Glutamatergic neuron (in vitro differentiated cells): ENCODE measurements around the gene MED13L. TPM values are rescaled to one million over a fixed set of nuclear protein-coding genes. Genes with fewer than 3 reads are reported as not detected.
A peak's percentile ranks its signal among the peaks of the same experiment; 100 is the strongest.

Experiments
- DNase-seq: peaks from one replicate; pipeline ENCODE4 v3.0.0; 2022
- H3K27ac Mint-ChIP-seq: one replicate; pipeline ENCODE4 v1.8.0; 2020; ENCODE audit warnings: mild to moderate bottlenecking, mixed read lengths, inconsistent platforms; ENCODE audit not compliant: unreplicated experiment
- H3K27me3 Mint-ChIP-seq: one replicate; pipeline ENCODE4 v1.8.0; 2020; ENCODE audit warnings: mild to moderate bottlenecking, moderate library complexity, mixed read lengths, inconsistent platforms; ENCODE audit not compliant: unreplicated experiment
- H3K36me3 Mint-ChIP-seq: one replicate; pipeline ENCODE4 v1.8.0; 2020; ENCODE audit warnings: mild to moderate bottlenecking, mixed read lengths, inconsistent platforms; ENCODE audit not compliant: unreplicated experiment
- H3K4me1 Mint-ChIP-seq: one replicate; pipeline ENCODE4 v1.8.0; 2020; ENCODE audit warnings: mild to moderate bottlenecking, low read depth, mixed read lengths, inconsistent platforms; ENCODE audit not compliant: unreplicated experiment
- H3K4me3 Mint-ChIP-seq: one replicate; pipeline ENCODE4 v1.8.0; 2020; ENCODE audit warnings: mild to moderate bottlenecking, mixed read lengths, inconsistent platforms; ENCODE audit not compliant: unreplicated experiment
- H3K9me3 Mint-ChIP-seq: one replicate; pipeline ENCODE4 v1.8.0; 2020; ENCODE audit warnings: mild to moderate bottlenecking, moderate library complexity, mixed read lengths, inconsistent platforms; ENCODE audit not compliant: unreplicated experiment
- CTCF ChIP-seq: fragments of 200-600 bp; sonication (generic); IDR thresholded peaks from one replicate; pipeline ENCODE4 v1.5.0; 2021; ENCODE audit not compliant: partially characterized antibody, unreplicated experiment
- total RNA-seq: library from RNA; stranded (reverse); fragmentation: NEBNext Ultra II Directional; extraction: Animal tissue kit (Norgen Biotek cat#: 25700); gene quantifications from one replicate; pipeline ENCODE4 v1.2.1, GENCODE V29; 2021; ENCODE audit not compliant: unreplicated experiment

The MED13L gene
- total RNA-seq, 1 donor from 2014 or later: 95.5 TPM

DNA sequence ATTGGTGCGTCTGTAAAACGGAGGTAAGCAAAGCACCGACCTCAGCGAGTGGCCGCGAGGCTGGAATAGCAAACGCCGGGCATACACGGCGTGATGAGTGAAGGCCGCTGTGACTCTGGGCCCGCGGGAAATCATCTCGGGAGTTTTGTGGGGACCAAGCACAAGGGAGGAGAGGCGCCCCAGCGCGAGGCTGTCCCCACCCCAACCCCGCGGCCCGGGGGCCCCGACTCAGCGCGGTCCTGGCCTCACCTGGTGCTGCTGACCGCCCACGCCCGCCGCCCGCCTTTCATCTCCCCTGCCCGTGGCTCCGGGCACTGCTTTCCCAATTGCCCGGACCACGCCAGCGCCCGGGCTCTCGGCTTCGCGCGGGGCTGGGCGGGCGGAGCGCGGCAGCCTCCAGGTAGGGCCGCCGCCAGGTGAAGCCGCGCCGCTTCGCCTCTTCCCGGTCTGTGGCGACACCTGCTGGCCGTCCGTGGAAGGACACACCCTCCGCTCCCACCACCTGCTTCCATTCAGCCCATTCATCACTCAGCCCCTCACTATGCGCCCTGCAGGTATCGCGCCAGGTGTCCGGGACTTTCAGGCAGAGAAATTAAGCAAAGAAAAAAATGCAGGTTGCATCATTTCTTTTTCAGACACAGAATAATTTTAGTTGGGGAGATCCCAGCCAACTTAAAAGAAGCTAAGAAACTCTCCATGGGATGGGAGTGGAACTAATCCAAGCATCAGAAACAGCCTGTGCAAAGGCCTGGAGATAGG lies 360.4 kb downstream of the MED13L start:
- peak; percentile 76 for DNase-seq
- Mint-ChIP-seq H3K27ac (no peak overlapping the region), H3K36me3 (no peaks in the 10 kb centered on the region), H3K9me3 (no peaks in the 10 kb centered on the region), H3K4me3 (no peak overlapping the region), H3K4me1 (no peaks in the 10 kb centered on the region), H3K27me3 (peaks cover 5% of the 10 kb centered on the region)
- peak; percentile 99 for TF ChIP-seq CTCF

GRCh38 chr12:115914122-115914521 lies 363.4 kb downstream of the MED13L start:
- H3K36me3 Mint-ChIP-seq: no peaks in the 10 kb centered on the region

DNA sequence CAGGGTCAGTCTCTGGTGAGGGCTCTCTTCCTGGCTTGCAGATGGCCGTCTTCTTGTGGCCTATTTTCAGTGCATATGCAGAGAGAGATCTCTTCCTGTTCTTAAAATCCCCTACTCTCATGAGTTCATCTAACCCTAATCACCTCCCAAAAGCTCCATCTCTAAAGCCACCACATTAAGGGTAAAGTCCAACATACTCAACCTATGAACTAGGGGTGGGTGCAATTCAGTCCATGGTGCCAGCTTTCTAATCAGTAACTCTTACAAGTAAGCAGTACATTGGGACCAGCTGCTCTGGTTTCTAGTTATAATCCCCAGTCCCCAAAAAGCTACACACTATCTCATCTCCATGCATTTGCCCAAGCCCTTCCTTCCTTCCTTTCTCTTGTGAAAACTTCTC lies 365.1 kb downstream of the MED13L start:
- Mint-ChIP-seq H3K4me1 (no peaks in the 10 kb centered on the region), H3K36me3 (no peaks in the 10 kb centered on the region), H3K4me3 (no peak overlapping the region), H3K27ac (no peak overlapping the region), H3K27me3 (peaks cover 5% of the 10 kb centered on the region), H3K9me3 (no peaks in the 10 kb centered on the region)
- TF ChIP-seq CTCF: no peak
- no peak for DNase-seq

More at GRCh38 chr12:115914122-115914521, 363.4 kb downstream of the MED13L start:
- Mint-ChIP-seq H3K27ac (no peak overlapping the region), H3K9me3 (no peaks in the 10 kb centered on the region), H3K4me1 (no peaks in the 10 kb centered on the region), H3K4me3 (no peak overlapping the region), H3K27me3 (peaks cover 5% of the 10 kb centered on the region)
- no peak for TF ChIP-seq CTCF
- no peak for DNase-seq

DNA sequence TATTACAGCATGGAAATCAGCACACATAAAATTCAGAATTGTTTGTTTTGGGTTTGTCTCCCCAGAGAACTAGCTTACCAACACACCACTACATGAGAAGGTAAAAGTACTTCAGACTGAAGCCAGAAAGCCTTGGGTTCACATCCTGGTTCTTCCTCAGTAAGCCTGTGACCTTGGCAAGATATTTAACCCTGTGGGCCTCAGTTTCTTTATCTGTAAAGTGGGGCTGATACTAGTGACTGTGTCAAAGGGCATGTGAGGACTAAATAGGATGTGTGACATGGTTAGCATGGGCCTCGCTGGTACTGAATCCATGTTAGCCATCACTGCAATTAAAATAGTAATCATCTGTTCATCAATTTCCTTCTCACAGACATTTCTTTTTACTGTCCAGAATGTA lies 366.1 kb downstream of the MED13L start:
- Mint-ChIP-seq H3K36me3 (no peaks in the 10 kb centered on the region), H3K9me3 (no peaks in the 10 kb centered on the region), H3K27ac (no peak overlapping the region), H3K27me3 (peaks cover 1% of the 10 kb centered on the region), H3K4me1 (no peaks in the 10 kb centered on the region), H3K4me3 (no peak overlapping the region)
- no peak for DNase-seq
- no peak for TF ChIP-seq CTCF

- H3K27me3 Mint-ChIP-seq: no peaks in the 10 kb centered on the region
- no peak for TF ChIP-seq CTCF
- H3K27ac Mint-ChIP-seq: no peak overlapping the region
- H3K4me1 Mint-ChIP-seq: no peaks in the 10 kb centered on the region
- H3K36me3 Mint-ChIP-seq: no peaks in the 10 kb centered on the region
- H3K9me3 Mint-ChIP-seq: no peaks in the 10 kb centered on the region
- no peak overlapping the region for H3K4me3 Mint-ChIP-seq
- DNase-seq: no peak
Observed at GRCh38 chr12:115910057-115910456, 367.4 kb downstream of the MED13L start.
